Fibroblast of lung (primary cell): ENCODE data around the gene ARVCF. TPM values are rescaled to one million over a fixed set of nuclear protein-coding genes. Genes with fewer than 3 reads are reported as not detected.

Source experiments
- DNase-seq, 2 donors: peaks; one replicate each; pipeline versions ENCODE4 v3.0.0 to v3.0.0-alpha.2; 2010; ENCODE audit warnings: low read depth in 2 of 2
- H2AFZ ChIP-seq: 2 replicates; pipeline ENCODE4 v1.5.1; 2012; ENCODE audit warnings: low read length, control low read depth, inconsistent platforms
- H3K27ac ChIP-seq: 2 replicates; pipeline ENCODE4 v1.5.1; 2011; ENCODE audit warnings: low read length, control low read depth; ENCODE audit not compliant: insufficient read depth
- H3K27me3 ChIP-seq: 2 replicates; pipeline ENCODE4 v1.5.1; 2011; ENCODE audit warnings: mild to moderate bottlenecking, low read length; ENCODE audit not compliant: control insufficient read depth, insufficient read depth
- H3K36me3 ChIP-seq: 2 replicates; pipeline ENCODE4 v1.5.1; 2011; ENCODE audit warnings: low read length; ENCODE audit not compliant: control insufficient read depth, insufficient read depth
- H3K4me1 ChIP-seq: 2 replicates; pipeline ENCODE4 v1.5.1; 2011; ENCODE audit warnings: low read length; ENCODE audit not compliant: control insufficient read depth, insufficient read depth; ENCODE audit errors: extremely low read depth
- H3K4me2 ChIP-seq: 2 replicates; pipeline ENCODE4 v1.5.1; 2011; ENCODE audit warnings: low read length, control low read depth; ENCODE audit not compliant: insufficient read depth; ENCODE audit errors: extremely low read depth
- H3K4me3 ChIP-seq, 4 experiments: fragments of 200-600 bp in 1 of 4; sonication (generic) in 1 of 4; replicated peaks in 1 of 4; 2 replicates each; pipeline ENCODE4 v1.5.1; 2011 to 2016; ENCODE audit warnings: low read length in 4 of 4, low read depth in 3 of 4, mild to moderate bottlenecking in 3 of 4, control low read depth in 2 of 4, inconsistent platforms in 1 of 4, mixed read lengths in 1 of 4; ENCODE audit not compliant: insufficient read depth in 1 of 4; ENCODE audit errors: control extremely low read depth in 1 of 4
- H3K79me2 ChIP-seq: 2 replicates; pipeline ENCODE4 v1.5.1; 2012; ENCODE audit warnings: mild to moderate bottlenecking, low read length, inconsistent platforms; ENCODE audit not compliant: control insufficient read depth, insufficient read depth
- H3K9ac ChIP-seq: 2 replicates; pipeline ENCODE4 v1.5.1; 2011; ENCODE audit warnings: mild to moderate bottlenecking, low read length, control low read depth; ENCODE audit not compliant: insufficient read depth
- H3K9me3 ChIP-seq: 2 replicates; pipeline ENCODE4 v1.5.1; 2012; ENCODE audit warnings: low read depth, low read length; ENCODE audit not compliant: control insufficient read depth, insufficient read depth
- H4K20me1 ChIP-seq: 2 replicates; pipeline ENCODE4 v1.5.1; 2011; ENCODE audit warnings: low read length; ENCODE audit not compliant: control insufficient read depth, insufficient read depth; ENCODE audit errors: extremely low read depth
- CTCF ChIP-seq, 2 donors: IDR thresholded peaks in 1 of 2; conservative IDR thresholded peaks in 1 of 2; 1 replicate in 1 of 2; 2 replicates in 1 of 2; pipeline ENCODE4 v1.5.1; 2011 to 2012; ENCODE audit warnings: low read length in 2 of 2, control low read depth in 1 of 2, inconsistent platforms in 1 of 2, low read depth in 1 of 2, mild to moderate bottlenecking in 1 of 2
- EZH2 ChIP-seq: IDR thresholded peaks from 2 replicates; pipeline ENCODE4 v1.5.1; 2012; ENCODE audit warnings: low read length, control low read depth, mild to moderate bottlenecking; ENCODE audit errors: missing control alignments
- polyA plus RNA-seq, 2 donors: library from polyadenylated mRNA; depleted of rRNA in 1 of 2; stranded (reverse) in 1 of 2; unstranded in 1 of 2; fragments of >200 nt; gene quantifications; 2 replicates each; pipeline ENCODE4 v1.2.1, GENCODE V29; 2011 to 2012; ENCODE audit warnings: missing spikeins in 1 of 2
- total RNA-seq: library from RNA; depleted of rRNA; stranded (reverse); fragments of >200 nt; gene quantifications from 2 replicates; pipeline ENCODE4 v1.2.1, GENCODE V29; 2014

ARVCF gene
- total and polyA plus RNA-seq, 2 donors (not counting 1 experiment from before 2014, with no cell fraction given), result 2.0 to 15.7 TPM

- Histone ChIP-seq H3K79me2 (no peaks in the 10 kb centered on the region), H3K27me3 (no peaks in the 10 kb centered on the region), H3K4me3 (no peak overlapping the region), H3K9ac (no peak overlapping the region), H3K27ac (no peak overlapping the region), H3K9me3 (no peaks in the 10 kb centered on the region), H4K20me1 (no peaks in the 10 kb centered on the region), H3K4me1 (no peaks in the 10 kb centered on the region), H3K4me2 (no peak overlapping the region), H2AFZ (no peak overlapping the region), H3K36me3 (no peaks in the 10 kb centered on the region)
- no peak for DNase-seq
- TF ChIP-seq CTCF (conservative IDR thresholded peaks at IDR 0.05 in 1 of 2, IDR thresholded peaks at IDR 0.05 in 1 of 2; ENCODE audit: low read depth in 1 of 2, low read length in 2 of 2) (no peak), EZH2 (no peak)
These were observed 95.0 kb downstream of the ARVCF start for GRCh38 chr22:19921544-19922081.

Other genes with a start within 250 kb of the ARVCF start
- gene GNB1L, start 161.9 kb downstream of the ARVCF start, total RNA-seq, result 6.4 and 7.8 TPM in 2 replicates
- 1.4 and 2.1 TPM in 2 replicates for gene GNB1L, start 161.9 kb downstream of the ARVCF start, polyA plus RNA-seq
- 7.3 and 7.7 TPM in 2 replicates for gene RTL10, start 161.9 kb downstream of the ARVCF start, total RNA-seq
- gene RTL10, start 161.9 kb downstream of the ARVCF start, polyA plus RNA-seq, result 5.6 and 6.5 TPM in 2 replicates
- gene COMT, start 75.1 kb downstream of the ARVCF start, total RNA-seq, result 192 and 305 TPM in 2 replicates
- 150 and 208 TPM in 2 replicates for gene COMT, start 75.1 kb downstream of the ARVCF start, polyA plus RNA-seq
- gene TXNRD2, start 75.0 kb downstream of the ARVCF start, total RNA-seq, result 18.2 and 30.7 TPM in 2 replicates
- 13.2 and 19.7 TPM in 2 replicates for gene TXNRD2, start 75.0 kb downstream of the ARVCF start, polyA plus RNA-seq
- 33.4 and 52.8 TPM in 2 replicates for gene TANGO2, start 4.3 kb upstream of the ARVCF start, total RNA-seq
- gene TANGO2, start 4.3 kb upstream of the ARVCF start, polyA plus RNA-seq, result 28.3 and 41.3 TPM in 2 replicates
- gene DGCR8, start 63.4 kb upstream of the ARVCF start, total RNA-seq, result 21.3 and 26.2 TPM in 2 replicates
- gene DGCR8, start 63.4 kb upstream of the ARVCF start, polyA plus RNA-seq, result 18.8 and 21.6 TPM in 2 replicates
- gene RANBP1, start 99.3 kb upstream of the ARVCF start, total RNA-seq, result 87.8 and 88.5 TPM in 2 replicates
- gene RANBP1, start 99.3 kb upstream of the ARVCF start, polyA plus RNA-seq, result 178 and 362 TPM in 2 replicates
- 38.8 and 52.2 TPM in 2 replicates for gene TRMT2A, start 100.4 kb upstream of the ARVCF start, total RNA-seq
- 12.9 and 13.5 TPM in 2 replicates for gene TRMT2A, start 100.4 kb upstream of the ARVCF start, polyA plus RNA-seq
- 2.8 and 6.6 TPM in 2 replicates for gene ZDHHC8, start 115.0 kb upstream of the ARVCF start, total RNA-seq
- gene ZDHHC8, start 115.0 kb upstream of the ARVCF start, polyA plus RNA-seq, result 26.2 and 31.3 TPM in 2 replicates
- 0.33 TPM in 1 of 2 replicates, not detected in the other for gene CCDC188, start 134.2 kb upstream of the ARVCF start, total RNA-seq
- 0.37 and 0.59 TPM in 2 replicates for gene CCDC188, start 134.2 kb upstream of the ARVCF start, polyA plus RNA-seq